Bronchus fibroblast of lung (primary cell): ENCODE data around the gene SLC16A9. TPM values are rescaled to one million over a fixed set of nuclear protein-coding genes. Genes with fewer than 3 reads are reported as not detected.

Source experiments
- total RNA-seq: library from RNA; depleted of rRNA; stranded (reverse); fragments of >200 nt; gene quantifications from 2 replicates; pipeline ENCODE4 v1.2.3, GENCODE V29; 2015

The SLC16A9 gene
- 1.3 and 2.0 TPM in 2 replicates for total RNA-seq

GRCh38 chr10:59709395-59710125, at the start of gene SLC16A9:
SLC16A9 (minus strand) TSS chr10:59709850; CDS start chr10:59684291, 25,559 bp downstream.

DNA sequence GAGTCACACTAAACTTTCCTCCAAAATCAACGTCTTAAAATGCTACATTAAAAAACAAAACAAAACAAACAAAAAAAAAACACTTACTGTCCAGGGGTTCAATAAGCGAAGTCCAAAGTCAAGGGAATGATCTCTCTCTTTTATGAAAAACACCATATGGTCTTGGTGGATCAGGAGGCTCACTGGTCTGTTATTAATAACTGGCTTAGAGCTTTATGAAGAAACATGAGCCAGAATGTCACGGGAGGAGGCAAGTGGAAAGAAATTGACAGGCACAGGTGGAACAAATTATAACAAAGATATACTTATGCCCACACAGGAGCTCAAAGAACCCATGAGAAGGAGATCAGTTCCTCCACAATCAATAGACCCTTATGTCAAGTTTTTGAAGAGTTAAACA, 43.6 kb upstream of the SLC16A9 start, which contains the start of gene MRLN:
TSS of gene MRLN (minus strand) at position 189 of the 400 bp plus-strand sequence.

Other genes starting within 250 kb of the SLC16A9 start
- gene MRLN, start 43.6 kb upstream of the SLC16A9 start, total RNA-seq = not detected in 2 replicates
- 18.6 and 22.7 TPM in 2 replicates for gene CCDC6, start 196.7 kb upstream of the SLC16A9 start, total RNA-seq